GM18502 (cell line): Measurements from ENCODE around the gene PRR15.

Source experiments
- ATAC-seq: cut with Tn5 transposase; IDR thresholded peaks from one replicate; pipeline ENCODE4 v1.9.1; 2021; ENCODE audit warnings: mild to moderate bottlenecking; ENCODE audit not compliant: unreplicated experiment, poor library complexity

Gene PRR15

DNA sequence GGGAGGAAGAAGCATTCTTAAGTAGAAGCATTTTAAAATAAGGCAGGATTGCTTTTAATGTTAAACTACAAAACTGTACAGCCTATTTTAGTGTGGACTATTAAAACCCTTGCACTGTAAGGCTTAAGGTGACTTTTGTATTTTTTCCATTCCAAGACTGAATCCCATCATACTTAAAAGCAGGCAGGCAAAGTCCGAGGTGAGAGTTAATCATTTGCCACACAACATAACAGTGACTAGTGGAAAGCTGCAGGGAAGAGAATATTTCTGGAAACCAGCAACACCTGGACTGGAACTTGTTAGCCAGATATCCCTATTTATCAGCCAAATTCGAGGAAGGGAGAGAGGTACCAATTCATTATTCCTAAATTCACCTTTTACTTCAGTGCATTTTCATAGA is 3.5 kb downstream of the PRR15 start:
- no peak for ATAC-seq

DNA sequence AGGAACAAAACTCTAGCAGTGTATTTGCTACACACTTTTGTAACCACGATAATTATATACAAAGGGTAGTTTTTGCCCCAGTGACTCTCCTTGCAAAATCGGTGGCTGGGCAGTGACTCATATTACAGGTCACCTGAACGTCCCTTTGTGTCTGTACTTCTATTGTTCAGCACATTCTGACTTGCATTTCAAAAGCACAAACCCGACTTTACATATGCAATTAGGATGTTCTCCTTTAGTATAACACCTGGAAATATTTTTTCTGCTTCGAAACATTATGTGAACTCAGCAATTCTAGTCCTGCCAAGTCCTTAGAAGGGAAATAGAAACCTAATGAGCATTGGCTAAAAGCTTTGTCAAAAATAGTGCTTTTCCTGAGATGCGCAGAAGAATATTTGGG is 6.0 kb downstream of the PRR15 start:
- ATAC-seq: no peak

DNA sequence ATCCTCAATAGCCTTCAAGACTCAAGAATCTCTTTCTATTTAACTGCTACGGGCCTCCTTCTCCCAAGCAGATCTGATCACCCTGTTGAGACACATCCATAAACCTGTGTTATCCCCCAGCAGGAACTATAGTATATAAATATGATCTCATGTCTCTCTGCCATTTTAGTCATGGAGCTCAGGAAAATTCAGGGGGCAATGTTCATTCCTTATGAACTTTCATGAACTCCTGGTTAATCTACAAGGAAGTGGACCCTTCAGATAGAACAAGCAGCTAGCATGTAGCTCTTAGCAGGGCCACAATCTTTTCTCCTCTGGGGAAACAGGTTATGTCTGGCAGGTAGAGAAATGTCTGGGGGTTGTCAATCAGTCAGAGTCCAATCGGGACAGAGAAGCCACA is 8.9 kb downstream of the PRR15 start:
- ATAC-seq: no peak

DNA sequence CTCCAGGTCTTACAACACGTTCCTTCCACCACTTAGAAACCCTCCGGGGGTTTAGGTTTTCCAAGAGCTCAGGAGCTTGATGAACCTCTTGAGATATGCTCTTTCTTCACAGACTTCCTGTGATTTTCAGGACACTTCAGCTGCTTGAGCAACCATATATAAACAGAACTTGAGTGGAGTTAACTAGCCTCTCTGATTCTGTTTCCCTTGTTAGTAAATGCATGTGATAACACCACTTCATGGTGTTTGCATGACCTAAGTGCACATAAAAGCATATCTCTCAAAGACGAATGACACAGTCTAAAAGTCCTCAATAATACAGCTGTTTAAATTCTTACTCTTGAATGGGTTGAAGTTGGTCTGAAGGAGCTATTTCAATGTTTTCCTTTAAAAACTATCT is 9.9 kb downstream of the PRR15 start:
- ATAC-seq: no peak

DNA sequence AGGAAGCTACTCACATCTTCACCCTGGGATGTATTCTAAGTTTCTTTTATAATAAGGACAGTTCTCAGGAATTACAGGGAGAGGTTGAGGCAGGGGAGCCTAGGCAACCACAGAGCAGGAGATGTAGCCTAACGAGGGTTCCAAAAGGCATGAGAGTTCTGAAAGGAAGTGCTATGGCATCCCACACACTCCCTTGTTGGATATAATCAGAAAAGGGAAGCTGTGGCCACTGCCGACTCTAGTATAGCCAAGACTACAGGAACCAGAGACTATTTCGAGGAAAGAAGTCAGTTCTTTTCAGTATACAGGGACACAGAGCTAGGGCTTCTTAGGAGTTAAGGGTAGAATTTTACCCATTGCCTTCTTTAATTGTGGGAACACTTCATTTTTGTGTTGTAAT is 11.0 kb downstream of the PRR15 start:
- no peak for ATAC-seq

DNA sequence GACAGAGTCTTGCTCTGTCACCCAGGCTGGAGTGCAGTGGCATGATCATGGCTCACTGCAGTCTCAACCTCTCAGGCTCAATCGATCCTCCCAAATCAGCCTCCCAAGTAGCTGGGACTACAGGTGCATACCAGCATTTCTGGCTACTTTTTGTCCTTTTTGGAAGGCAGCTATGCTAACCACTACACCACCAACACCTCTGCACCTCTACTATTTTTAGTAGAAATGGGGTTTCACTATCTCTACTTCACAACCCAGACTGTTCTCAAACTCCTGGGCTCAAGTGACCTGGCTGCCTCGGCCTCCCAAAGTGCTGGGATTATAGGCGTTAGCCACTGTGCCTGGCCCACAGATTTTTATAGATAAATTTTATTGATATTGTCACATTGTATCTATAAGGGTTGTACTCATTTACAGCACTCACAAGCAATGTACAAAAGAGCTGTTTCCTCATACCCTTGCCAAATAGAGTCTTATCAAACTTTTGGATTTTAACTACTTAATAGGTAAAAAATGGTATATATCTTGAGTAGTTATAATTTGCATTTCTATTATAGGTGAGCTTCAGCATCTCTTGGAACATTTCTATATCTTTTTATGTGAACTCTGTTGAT is 23.7 kb downstream of the PRR15 start:
- no peak for ATAC-seq

DNA sequence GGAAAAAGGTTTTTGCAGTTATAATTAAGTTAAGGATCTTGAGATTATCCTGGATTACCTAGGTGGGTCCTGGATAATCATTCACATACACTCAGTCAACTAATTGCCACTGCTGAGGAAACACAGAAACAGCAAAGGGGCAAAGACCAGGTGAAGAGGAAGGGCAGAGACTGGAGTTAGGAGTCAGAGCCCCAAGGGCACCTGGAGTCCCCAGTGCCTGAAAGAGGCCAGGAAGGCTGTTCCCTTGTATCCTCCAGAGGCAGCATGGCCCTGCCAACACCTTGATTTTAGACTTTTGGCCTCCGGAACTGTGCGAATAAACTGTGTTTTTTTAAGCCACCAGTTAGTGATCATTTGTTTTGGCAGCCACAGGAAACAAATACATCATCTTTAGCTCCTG is 24.6 kb downstream of the PRR15 start:
- ATAC-seq: no peak

DNA sequence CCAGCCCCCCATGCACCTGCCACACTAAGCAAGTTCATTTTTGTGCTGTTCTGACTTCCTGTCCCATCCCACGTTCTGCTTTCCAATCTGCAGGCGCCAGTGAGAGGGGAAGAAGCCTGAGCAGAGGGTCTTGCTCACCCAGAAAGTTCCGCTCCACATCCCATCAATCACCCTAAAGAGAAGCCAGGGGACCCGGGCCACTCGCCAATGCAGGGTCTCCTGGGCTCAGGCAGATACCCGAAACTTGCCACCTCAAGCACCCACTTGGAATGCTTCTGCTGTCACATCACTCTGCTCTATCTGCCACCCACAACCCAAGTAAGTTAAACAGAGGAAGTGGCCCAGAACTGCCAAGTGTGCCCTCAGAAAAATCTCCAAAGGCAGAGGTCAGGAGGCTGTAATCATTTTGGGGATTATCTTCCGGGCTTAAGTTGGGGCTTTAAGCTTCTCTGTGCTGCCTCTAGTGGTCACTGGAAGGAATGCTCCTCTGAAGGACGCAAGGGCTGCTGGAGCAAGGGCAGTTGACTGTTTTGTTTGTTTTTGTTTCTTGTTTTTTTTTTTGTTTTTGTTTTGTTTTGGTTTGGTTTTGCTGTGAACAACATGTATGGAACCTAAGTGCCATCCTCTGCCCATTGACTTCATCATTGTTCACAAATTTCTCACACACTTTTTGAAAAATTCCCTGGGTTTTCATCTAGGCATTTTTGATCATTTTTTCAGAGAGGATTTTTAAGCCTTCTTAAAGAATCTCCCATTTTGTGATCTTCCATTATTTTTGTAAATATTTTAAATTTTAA is 25.5 kb downstream of the PRR15 start:
- peak; percentile 79 for ATAC-seq

DNA sequence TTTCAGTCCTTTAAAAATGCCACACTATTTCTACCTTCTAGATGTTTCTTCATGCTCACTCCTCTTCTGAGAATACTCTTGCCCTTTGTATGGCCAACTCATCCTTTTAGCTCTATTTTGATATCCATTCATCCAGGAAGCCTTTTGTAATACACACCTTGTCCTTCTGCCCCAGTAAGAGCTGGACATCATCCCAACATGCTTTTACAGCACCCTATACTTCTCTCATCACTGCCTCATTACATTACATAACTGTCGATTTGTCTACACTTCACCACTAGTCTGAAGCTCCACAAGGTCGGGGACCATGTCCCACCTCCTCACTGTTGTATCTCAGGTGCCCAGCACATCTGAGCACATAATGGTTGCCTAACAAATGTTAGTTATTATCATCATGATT is 29.2 kb downstream of the PRR15 start:
- ATAC-seq: no peak

DNA sequence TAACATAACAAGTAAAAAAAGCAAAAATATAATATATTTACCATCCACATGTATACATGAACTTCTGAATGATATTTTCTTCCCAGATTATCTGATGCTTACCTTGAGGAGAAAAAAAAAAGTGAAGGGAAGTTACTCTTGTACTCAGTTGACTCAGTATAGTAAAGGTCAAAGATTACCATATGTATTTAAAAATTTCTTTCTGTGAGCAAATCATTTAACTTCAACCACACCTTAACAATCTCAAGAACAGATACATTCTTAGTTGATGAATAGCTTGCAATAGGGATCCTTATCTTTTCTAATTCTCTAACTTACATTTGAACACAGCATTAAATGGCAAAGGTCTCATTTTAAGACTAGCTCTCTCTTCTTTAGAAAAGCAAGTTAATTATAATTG is 29.8 kb downstream of the PRR15 start:
- ATAC-seq: no peak

DNA sequence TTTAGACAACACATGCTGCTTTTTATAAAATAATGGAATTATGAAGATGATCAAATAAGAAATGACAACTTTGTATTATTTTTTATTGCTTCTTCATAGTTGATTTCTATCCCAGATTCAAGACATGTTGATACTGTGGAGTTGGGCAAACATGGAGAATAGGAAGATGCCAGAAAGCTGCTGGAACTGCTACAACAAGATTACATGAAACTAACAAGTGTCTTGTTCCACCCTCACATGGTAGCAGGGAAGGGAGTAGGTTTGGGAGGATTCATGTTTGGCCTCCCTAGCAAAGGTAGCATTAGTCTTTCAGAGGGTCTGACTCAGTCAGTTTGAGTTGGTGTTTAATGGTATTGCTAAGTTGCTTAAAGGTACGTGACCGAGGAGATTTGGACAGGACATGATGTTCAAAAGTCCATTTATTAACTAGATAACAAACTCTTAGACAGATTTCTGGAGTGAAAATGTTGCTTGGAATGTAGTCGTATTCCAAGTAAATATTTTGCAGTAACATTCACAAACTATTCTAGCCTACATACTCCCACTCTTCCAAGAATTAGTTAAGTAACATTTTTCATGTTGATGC is 33.1 kb downstream of the PRR15 start:
- no peak for ATAC-seq

DNA sequence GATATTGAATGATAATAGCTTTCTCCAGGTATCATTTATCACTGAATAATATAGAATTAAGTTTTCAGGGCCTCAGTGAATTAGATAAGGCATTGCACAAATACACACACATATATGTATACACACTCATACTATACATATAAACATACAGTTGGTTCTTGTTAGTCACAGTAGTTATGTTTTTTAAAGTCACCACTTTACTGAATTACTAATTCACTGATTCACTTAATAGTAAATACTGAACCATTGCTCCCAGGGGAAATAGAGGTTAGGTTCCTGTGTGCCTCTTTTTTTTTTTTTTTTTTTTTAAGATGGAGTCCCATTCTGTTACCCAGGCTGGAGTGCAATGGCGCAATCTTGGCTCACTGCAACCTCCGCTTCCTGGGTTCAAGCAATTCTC is 33.6 kb downstream of the PRR15 start:
- ATAC-seq: no peak

DNA sequence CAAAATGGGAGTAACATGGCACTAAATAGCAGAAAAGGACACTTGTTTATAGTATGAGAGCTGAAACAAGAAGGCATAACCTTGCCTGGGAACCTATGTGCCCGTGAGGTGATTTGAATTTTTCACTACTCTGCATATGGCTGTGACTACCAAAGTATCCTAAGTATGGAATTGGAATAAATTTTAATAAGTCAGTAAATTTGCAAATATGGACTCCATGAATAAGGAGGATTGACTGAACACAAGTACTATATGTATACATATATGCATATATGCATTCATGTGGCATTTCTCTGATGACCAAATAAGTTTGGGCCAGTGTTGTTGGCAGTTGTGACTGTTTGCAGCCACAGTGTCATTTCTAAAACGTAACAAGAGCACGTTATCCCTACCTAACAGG is 34.5 kb downstream of the PRR15 start:
- no peak for ATAC-seq

DNA sequence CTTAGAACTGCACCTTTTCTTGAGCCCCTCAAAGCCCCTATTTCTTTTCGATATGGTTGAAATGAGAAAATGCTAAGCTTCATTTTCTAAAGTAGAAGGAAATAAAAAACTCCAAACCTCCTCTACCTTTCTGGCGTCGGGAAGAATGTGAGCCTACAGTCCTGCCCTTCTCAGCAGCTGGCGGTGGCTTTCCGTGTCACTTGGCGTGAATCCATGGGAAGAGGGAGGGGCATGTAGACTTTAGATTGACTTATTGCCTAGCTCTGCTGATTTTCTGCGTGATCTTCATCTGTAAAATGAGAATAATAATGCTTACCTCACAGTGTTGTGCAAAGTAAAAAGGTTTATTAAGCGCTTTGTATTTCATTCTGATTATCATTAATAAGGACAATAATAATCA is 35.0 kb downstream of the PRR15 start:
- no peak for ATAC-seq

DNA sequence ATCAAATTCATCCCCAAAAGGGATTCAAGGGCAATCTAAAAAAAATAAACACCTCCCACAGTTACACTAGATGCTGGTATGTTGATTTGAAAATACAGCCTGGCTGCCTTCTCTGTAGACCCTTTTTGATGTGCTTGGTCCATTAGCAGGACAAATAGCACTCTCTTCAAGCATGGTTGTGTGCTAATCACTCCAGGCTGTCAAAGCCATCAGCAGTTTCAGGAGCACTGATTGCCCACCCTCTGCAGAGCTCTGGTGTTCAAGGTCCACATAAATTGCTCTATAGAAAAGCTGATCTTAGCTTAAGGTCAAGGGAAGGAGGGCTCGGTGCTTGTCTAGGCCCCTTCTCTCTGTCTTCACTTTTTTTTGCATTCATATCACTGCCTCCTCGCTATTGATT is 35.4 kb downstream of the PRR15 start:
- no peak for ATAC-seq

DNA sequence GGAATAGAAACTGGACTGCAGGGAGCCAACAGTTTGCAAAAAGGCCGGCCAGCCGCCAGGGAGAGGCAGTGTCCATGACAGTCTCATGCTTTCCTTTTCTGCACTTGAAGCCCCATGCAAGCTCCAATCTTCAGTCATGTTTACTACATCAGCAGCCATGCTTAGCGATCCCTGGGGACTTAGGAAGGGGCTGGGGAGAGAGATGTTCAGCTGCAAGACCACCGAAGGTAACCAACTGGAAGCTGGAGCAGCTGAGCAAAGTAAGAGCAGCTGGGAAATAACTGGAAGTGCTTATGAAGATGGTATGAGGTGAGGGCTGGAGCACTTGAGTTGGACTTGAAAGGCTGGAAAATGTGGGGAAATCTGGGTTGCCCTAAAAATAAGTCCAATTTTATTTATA is 37.0 kb downstream of the PRR15 start:
- ATAC-seq: no peak

DNA sequence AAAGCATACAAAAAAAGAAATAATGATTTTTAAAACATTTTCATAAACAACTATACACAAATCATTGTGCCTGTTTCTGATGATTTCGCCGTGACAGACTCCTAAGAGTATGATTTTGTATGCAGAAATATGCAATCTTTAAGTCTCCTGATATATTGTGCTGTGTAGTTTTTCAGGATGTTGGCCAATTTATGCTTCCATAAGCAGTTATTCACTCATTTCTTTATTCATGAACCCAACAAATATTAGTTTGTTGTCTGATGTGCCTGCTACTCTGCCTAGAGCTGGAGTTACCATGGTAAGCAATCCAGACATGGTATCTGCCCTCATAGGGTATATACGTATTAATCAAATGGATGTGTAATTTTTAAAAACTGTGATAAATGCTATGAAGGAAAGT is 40.4 kb downstream of the PRR15 start:
- ATAC-seq: no peak

DNA sequence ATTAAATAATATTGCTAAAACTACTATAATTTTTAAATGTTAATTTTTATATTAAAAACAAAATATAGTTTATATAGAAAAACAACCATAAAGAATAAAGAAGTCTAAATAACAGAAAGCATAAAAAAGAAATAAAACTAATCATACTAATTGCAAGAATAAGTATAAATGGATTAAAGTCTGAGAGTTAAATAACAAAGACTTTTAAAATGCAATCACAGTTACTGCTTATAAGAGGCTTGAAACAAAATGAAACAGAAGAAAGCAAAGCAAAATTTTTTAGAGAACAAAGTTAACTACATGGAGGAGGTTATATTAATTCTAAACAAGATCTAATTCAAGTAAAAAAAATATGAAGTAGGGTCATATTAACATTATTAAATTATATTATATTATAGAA is 41.1 kb downstream of the PRR15 start:
- no peak for ATAC-seq

DNA sequence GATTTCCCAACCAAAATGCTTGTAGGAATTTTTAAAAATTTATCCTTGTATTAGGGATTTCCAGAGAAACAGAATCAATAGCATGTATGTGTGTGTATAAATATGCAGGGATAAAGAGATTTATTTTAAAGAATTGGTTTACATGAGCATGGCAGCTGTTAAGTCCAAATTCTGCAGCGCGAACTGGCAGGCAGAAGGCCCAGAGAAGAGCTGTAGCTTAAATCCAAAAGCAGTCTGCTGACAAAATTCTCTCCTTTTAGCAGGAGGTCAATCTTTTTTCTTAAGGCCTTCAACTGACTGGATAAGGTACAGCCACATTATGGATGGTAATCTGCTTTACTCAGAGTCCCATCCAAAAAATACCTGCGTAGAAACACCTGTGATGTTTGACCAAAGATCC is 42.0 kb downstream of the PRR15 start:
- no peak for ATAC-seq

DNA sequence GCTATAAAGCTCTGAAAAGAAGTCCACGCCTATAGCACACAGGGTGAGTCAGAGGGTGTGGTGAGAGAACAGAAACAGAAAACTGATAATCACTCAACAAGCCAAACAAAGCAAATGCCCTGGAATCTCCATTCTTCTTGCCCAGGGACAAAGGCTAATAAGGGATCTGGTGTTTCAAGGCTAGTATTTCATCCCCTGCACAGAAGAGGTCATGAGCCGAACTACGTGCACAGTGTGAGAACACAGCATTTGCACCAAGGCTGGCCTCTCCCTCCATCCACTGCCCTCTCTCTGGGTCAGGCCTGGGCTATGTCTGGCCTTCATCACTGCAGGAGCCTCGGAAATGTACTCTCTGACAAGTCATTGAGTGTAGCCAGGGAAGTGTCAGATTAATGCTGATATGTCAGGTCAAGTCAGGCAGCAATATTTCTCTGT is 42.7 kb downstream of the PRR15 start:
- no peak for ATAC-seq

DNA sequence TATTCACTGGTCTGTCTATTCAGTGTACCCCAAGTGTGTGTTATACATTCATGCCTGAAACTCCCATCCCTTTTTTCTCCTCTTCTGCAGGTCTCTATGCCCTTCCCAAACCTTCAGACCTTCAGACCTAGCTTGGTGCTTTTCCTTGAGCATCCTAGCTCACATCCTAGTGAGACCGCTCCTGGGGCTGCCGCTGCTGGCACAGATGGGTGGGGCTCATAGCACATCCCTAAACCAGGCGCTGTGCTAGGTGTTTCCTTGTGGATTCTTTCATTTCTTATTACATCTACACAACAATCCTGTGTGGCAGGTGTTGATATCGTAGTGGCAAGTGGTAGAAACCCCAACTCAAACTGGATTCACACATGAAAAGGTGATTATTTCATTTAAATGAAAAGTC is 43.2 kb downstream of the PRR15 start:
- ATAC-seq: no peak

DNA sequence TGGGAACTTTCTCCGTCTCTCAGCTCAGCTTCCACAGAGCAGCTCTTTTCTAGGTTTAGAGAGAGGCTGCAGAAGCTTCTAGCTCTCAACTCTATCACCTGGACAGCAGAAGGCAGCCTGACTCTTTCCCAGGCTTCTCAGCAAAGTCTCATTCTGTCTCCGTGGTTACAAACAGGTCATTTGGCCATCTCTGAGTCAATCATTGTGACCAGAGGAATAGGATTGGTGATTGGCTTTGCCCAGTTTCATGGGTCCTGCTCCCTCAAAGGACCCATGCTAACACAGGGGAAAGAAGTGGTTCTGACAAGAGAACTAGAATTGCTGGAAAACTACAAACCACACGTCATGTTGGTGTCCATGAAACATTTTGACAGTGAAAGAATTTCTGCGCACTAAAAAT is 43.6 kb downstream of the PRR15 start:
- ATAC-seq: no peak
